SU-DHL-6 (cell line): Measurements from ENCODE around the gene PLK5.

ENCODE experiments used
- H2AFZ ChIP-seq: fragments of 200-600 bp; sonication (generic); 2 replicates; pipeline ENCODE4 v1.6.1; 2014; ENCODE audit warnings: low read depth, mild to moderate bottlenecking, moderate library complexity, mixed read lengths, antibody characterized with exemption, low read length; ENCODE audit not compliant: severe bottlenecking
- H3F3A ChIP-seq: fragments of 200-600 bp; shearing (Covaris generic); 2 replicates; pipeline ENCODE4 v1.6.0; 2016; ENCODE audit warnings: antibody characterized with exemption, mild to moderate bottlenecking; ENCODE audit not compliant: insufficient read depth
- H3K27ac ChIP-seq: fragments of 200-600 bp; sonication (generic); 2 replicates; pipeline ENCODE4 v1.5.1; 2016; ENCODE audit warnings: low read depth, mild to moderate bottlenecking, low read length, moderate library complexity, mixed read lengths
- H3K27me3 ChIP-seq: fragments of 200-600 bp; sonication (generic), shearing (Covaris generic); 2 replicates; pipeline ENCODE4 v1.6.0; 2014; ENCODE audit warnings: mild to moderate bottlenecking, low read length
- H3K36me3 ChIP-seq: fragments of 200-600 bp; sonication (generic); 2 replicates; pipeline ENCODE4 v1.6.1; 2014; ENCODE audit warnings: mild to moderate bottlenecking, low read length, mixed read lengths
- H3K4me2 ChIP-seq: fragments of 300-600, 200-600 bp; shearing (Covaris generic), sonication (generic); 2 replicates; pipeline ENCODE4 v1.6.0; 2014; ENCODE audit warnings: low read length, low read depth, mild to moderate bottlenecking; ENCODE audit not compliant: poor library complexity, severe bottlenecking
- H3K4me3 ChIP-seq: fragments of 200-600 bp; sonication (generic); 2 replicates; pipeline ENCODE4 v1.5.1; 2014; ENCODE audit warnings: antibody characterized with exemption, low read length, mild to moderate bottlenecking, mixed read lengths; ENCODE audit not compliant: insufficient read depth, poor library complexity, severe bottlenecking
- H3K79me2 ChIP-seq: fragments of 200-600 bp; sonication (generic); 2 replicates; pipeline ENCODE4 v1.6.1; 2014; ENCODE audit warnings: mild to moderate bottlenecking, low read length, moderate library complexity; ENCODE audit not compliant: insufficient read depth
- H3K9ac ChIP-seq: fragments of 200-600 bp; sonication (generic); 2 replicates; pipeline ENCODE4 v1.7.0; 2014; ENCODE audit warnings: mild to moderate bottlenecking, low read length
- H3K9me2 ChIP-seq: fragments of 200-600 bp; sonication (generic); replicated peaks from 2 replicates; pipeline ENCODE4 v1.6.1; 2014; ENCODE audit warnings: low read length; ENCODE audit not compliant: insufficient read depth
- H3K9me3 ChIP-seq: fragments of 200-600 bp; sonication (generic); 2 replicates; pipeline ENCODE4 v1.6.1; 2014; ENCODE audit warnings: low read length, mixed read lengths; ENCODE audit not compliant: insufficient read depth
- H4K20me1 ChIP-seq: fragments of 200-600 bp; sonication (generic); 2 replicates; pipeline ENCODE4 v1.6.1; 2014; ENCODE audit warnings: low read depth, mild to moderate bottlenecking, antibody characterized with exemption, low read length, moderate library complexity, mixed read lengths
- EZH2phosphoT487 ChIP-seq: fragments of 200-600 bp; sonication (generic), shearing (Covaris generic); conservative IDR thresholded peaks from 2 replicates; pipeline ENCODE4 v1.6.1; 2018; ENCODE audit warnings: mild to moderate bottlenecking, antibody characterized with exemption, low read length, moderate library complexity, mixed read lengths
- TF ChIP-seq, protein P1 (sequence below): fragments of 200-600 bp; sonication (generic); IDR thresholded peaks from one replicate; pipeline ENCODE4 v1.5.1; 2017; ENCODE audit warnings: antibody characterized with exemption, mild to moderate bottlenecking, low read length, moderate library complexity; ENCODE audit not compliant: insufficient read depth, poor library complexity, severe bottlenecking

Gene PLK5

GRCh38 chr19:1486720-1487575 is 36.9 kb upstream of the PLK5 start:
- Histone ChIP-seq H3K9ac (no peak overlapping the region), H3K9me3 (no peaks in the 10 kb centered on the region), H2AFZ (no peak overlapping the region), H3F3A (no peaks in the 10 kb centered on the region), H3K36me3 (no peaks in the 10 kb centered on the region), H4K20me1 (no peaks in the 10 kb centered on the region), H3K27ac (no peak overlapping the region), H3K4me3 (no peak overlapping the region), H3K9me2 (no peaks in the 10 kb centered on the region), H3K4me2 (no peak overlapping the region), H3K27me3 (no peaks in the 10 kb centered on the region), H3K79me2 (no peaks in the 10 kb centered on the region)
- no peak for TF ChIP-seq EZH2phosphoT487
- TF ChIP-seq, protein P1, sequence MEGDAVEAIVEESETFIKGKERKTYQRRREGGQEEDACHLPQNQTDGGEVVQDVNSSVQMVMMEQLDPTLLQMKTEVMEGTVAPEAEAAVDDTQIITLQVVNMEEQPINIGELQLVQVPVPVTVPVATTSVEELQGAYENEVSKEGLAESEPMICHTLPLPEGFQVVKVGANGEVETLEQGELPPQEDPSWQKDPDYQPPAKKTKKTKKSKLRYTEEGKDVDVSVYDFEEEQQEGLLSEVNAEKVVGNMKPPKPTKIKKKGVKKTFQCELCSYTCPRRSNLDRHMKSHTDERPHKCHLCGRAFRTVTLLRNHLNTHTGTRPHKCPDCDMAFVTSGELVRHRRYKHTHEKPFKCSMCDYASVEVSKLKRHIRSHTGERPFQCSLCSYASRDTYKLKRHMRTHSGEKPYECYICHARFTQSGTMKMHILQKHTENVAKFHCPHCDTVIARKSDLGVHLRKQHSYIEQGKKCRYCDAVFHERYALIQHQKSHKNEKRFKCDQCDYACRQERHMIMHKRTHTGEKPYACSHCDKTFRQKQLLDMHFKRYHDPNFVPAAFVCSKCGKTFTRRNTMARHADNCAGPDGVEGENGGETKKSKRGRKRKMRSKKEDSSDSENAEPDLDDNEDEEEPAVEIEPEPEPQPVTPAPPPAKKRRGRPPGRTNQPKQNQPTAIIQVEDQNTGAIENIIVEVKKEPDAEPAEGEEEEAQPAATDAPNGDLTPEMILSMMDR, result no peak

DNA sequence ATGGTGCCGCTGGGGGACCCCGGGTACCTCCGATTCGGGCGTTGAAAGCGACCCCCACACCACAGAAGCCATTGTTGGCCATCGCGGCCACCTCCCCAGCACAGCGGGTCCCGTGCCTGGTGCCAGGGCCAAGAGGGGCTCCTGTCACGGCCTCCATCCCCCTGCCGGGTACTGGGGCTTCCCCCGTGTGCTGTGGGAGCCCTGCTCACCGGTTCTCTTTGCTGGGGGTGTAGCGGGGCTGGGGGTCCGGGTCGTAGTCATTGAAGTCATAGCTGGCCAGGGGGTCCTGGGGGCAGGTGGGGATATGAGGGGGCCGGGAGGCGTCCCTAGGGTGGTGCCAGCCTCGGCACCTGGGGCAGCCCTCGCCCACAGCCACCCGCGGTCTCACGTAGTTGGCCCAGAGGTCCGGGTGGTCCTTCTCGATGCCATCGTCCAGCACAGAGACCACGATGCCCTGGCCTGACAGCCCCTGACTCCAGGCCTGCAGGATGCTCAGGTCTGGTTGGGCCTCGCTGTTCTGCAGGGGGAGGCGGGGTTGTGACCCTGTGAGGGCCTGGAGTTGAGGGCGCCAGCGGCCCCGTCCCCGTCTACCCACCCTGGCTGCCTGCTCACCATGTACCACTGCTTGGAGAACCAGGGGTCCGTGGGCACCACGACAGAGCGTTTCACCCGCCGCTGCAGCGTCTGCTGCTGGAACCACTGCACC is 36.1 kb upstream of the PLK5 start:
- H3K9me2 ChIP-seq, result no peaks in the 10 kb centered on the region
- no peak overlapping the region for H3K9ac ChIP-seq
- H3K9me3 ChIP-seq, result no peaks in the 10 kb centered on the region
- H3F3A ChIP-seq, result no peaks in the 10 kb centered on the region
- H3K27ac ChIP-seq, result no peak overlapping the region
- no peak overlapping the region for H3K4me3 ChIP-seq
- TF ChIP-seq EZH2phosphoT487, result no peak
- TF ChIP-seq, protein P1, result no peak
- H3K79me2 ChIP-seq, result no peaks in the 10 kb centered on the region
- no peaks in the 10 kb centered on the region for H3K36me3 ChIP-seq
- no peak overlapping the region for H3K4me2 ChIP-seq
- H4K20me1 ChIP-seq, result no peaks in the 10 kb centered on the region
- no peak overlapping the region for H2AFZ ChIP-seq
- no peaks in the 10 kb centered on the region for H3K27me3 ChIP-seq

GRCh38 chr19:1488282-1488601 is 35.6 kb upstream of the PLK5 start:
- H3K27ac ChIP-seq, result no peak overlapping the region
- H3K9me2 ChIP-seq, result no peaks in the 10 kb centered on the region
- no peaks in the 10 kb centered on the region for H3F3A ChIP-seq
- no peaks in the 10 kb centered on the region for H3K9me3 ChIP-seq
- no peak overlapping the region for H3K4me2 ChIP-seq
- no peak overlapping the region for H3K9ac ChIP-seq
- TF ChIP-seq, protein P1, result no peak
- TF ChIP-seq EZH2phosphoT487, result no peak
- no peaks in the 10 kb centered on the region for H3K36me3 ChIP-seq
- no peaks in the 10 kb centered on the region for H4K20me1 ChIP-seq
- no peak overlapping the region for H2AFZ ChIP-seq
- H3K4me3 ChIP-seq, result no peak overlapping the region
- no peaks in the 10 kb centered on the region for H3K27me3 ChIP-seq
- H3K79me2 ChIP-seq, result no peaks in the 10 kb centered on the region
